AML-193 (cell line): ENCODE data around the gene HSPH1.

Source experiments
- DNase-seq, 2 experiments: peaks; one replicate each; lab custom pipeline; 2025; lab: John Stamatoyannopoulos, UW

HSPH1 gene

DNA sequence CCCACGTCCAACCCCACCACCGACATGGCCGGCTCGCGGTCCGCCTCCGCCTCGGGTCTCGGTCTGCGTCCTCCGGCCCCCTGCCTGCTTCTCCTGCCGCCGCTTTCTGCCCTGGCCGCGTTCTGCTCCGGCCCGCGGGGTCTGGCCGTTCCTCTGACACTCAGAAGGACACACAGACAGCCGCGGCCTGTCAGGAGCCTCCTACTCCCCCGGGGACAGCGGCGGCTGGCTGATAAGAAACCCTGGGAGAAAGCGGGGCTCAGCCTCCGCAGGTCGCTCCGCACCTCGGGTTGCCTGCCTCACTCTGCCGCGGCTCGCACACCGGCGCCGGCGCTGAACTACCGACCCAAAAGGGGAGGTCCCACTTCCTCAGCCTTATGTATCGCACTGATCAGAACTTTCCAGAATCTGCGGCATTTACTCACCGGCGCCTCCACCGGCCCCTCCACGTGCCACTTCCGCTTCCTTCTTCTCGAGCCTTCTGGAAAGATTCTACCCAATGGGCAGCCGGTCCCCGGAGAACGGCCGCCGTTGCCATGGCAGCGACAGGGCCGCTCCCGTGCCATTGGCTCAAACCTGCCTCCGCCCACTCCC is at the start of gene HSPH1:
Gene HSPH1, minus strand, starts transcription at position 348 of the 594 bp plus-strand sequence. Its CDS starts 322 bp downstream, at position 26.
- DNase-seq = peak; percentile 99

DNA sequence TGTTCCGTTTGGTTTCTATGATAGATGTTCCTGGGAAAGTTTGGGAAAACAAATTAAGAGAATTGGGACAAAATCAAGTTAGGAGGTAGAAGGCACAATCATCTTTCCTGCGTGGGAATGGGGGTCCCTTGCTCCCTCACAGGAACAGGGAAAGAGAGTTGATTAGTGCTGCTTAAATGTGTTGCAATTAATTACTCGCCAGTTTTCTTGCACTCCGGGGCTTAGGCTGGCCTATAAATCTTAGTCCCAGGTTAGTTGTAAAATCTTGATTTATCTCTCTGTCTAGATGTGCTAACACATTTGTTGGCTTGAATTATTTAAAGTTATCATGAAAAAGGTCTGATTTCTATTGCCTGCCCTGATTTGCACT is 48.1 kb upstream of the HSPH1 start:
- no peak for DNase-seq

DNA sequence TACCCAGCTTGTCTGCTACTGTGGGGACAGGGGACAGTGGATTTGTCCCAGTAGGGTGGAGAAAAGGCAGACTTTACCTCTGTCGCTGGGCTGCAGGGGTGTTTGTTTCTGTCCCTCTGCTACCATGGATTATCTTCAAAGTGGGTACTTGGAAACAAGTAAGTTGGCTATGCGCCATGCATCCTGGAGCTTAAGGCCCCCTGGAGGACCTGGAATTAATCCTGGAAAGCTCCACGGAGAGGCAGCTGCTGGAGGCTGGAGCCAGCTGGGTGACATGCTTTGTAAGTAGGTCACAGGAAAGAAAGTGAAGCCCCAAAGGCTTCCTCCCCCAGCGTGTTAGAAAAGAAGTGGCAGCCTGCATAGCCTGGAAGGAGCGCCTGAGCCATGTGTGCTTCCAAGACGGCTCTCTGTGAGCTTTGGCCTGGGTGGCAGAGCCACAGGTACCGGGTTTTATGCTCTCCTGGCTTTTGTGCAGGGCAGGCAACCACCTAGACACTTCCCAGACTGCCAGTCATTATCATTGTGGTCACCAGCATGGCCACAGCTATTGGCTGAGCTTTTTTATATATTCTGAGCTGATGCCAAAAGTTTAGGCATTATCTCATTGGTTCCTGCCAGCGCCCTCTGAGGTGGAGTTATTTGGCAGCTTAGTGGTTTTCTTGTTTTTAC is 47.6 kb upstream of the HSPH1 start:
- no peak for DNase-seq

DNA sequence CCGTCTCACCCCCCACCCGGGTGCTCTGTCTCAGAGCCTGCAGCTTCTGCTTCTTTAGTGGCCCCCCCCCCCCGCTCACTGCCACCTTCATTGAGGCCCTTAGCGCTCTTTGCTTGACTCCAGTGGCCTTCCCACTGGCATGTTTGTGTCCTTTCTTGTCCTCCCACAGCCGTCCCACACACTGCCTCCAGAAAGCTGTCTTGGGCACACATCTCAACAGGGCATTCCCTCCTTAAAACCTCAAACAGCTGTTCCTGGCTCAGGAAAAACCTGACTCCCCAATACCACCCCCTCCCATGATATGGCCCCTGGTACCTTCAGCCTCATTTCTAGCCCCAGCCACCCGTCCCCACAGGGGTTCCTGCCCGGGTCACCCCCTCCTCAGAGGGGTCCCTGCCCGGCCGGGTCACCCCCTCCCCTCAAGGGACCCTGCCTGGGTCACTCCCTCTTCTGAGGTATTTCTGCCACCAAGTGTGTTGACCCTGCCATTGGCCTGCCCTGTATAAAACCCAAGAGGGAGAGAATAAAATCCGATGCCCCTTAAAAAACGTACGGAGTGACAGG is 46.9 kb upstream of the HSPH1 start:
- no peak for DNase-seq

DNA sequence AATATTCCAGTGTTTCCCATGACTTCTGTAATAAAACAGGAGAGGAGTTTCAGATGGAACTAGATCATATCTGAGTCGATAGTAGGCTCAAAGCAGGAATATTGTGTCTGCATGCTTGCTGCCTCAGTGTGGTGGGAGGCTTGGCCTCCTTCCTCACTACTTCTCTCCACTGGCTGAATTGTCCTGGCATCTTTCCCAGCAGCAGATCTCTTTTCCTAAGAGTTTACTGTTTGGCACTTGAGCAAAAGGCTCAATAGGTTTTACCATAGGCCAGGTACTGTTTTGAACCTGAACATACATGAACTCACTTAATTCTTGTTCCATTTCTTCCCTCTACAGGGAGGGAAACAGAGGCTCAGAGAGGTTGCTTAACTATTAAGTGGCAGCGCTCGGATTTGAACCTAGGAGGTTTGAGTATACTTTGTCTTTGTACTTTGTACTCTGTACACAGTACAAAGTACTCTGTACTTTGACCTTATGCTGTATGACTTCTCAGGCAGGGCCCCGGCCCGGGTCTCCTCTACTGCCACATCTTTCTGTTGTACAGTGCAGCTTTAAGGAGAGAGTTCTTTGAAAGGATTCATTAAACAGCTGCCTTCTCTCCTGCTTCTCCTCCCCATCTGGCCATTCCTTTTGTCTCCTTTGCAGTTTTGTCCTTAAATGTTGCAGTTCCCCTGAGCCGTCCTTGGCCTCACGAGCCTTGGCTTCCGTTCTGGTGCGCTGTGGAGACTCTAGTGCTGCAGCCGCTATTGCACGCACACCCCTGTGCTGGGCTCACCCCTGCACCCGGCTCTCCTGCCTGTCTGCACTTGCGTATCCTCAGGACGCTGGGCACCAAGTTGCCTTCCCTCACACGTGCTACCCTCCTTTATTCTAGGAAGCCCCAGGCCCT is 46.2 kb upstream of the HSPH1 start:
- no peak for DNase-seq

DNA sequence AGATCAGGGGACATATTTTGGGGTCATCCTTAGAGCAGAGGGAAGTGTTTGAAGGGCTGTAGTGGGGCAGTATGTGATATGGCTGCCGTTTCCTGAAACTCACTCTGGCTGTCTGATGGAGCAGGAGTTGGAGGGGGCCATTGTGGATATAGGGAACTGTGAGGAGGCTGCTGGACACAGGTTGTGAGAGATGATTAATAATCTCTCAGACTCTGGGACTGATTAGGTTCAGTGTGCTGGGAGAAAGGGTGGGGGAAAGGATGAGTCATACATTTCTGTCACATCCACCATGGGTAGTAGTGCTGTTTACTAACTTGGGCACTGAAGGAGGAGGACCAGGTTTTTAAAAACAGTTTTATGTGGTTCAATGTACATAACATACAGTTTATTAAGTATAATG is 42.9 kb upstream of the HSPH1 start:
- DNase-seq = no peak

DNA sequence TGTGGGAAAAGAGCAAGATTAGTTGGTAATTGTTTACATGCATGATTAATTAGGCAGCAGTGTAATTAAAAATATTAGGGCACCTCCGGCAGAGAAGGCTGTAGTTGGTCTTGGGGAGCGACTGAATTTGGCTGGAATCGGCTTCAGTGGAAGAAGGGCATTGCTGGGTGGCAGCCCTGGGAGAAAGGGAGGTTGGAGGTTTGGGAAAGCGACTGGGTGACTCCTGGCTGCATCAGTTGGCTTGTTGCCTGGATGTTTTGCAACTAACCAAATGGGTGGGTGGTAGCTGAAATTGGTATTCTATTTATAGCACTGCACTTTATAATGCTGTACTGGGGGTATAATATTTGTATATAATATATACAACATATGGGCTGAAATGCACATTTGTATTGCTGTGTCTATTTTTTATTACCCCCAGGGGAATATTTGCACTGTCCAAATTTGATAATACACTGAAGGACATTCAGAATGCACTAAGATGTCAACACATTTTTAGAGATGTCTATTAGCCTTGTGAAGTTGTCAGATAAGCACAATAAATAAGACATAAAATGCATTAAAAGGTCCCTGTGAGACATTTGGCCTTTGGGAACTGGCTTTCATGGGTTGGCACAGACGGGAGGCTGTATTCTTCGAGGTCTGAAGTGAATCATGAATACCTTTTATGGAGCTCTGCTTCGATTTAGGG is 39.8 kb upstream of the HSPH1 start:
- no peak for DNase-seq

DNA sequence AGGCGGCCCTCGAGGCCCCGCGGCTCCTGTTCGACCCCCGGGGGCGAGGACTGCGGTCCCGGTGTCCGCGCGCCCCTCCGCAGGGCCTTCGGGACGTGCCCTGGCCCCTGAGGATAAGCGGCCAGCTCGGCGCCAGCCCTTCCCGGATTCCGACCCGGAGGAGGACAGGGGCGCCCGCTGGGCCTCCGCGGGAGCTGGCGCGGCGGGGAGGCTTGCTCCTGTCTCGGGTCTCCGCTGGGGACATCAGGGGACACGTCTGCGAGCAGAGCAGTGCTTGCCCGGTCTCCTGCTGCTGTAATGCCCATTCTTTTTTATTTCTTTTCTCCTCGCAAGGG is 38.9 kb upstream of the HSPH1 start:
- peak; percentile 52 to 67 for DNase-seq

DNA sequence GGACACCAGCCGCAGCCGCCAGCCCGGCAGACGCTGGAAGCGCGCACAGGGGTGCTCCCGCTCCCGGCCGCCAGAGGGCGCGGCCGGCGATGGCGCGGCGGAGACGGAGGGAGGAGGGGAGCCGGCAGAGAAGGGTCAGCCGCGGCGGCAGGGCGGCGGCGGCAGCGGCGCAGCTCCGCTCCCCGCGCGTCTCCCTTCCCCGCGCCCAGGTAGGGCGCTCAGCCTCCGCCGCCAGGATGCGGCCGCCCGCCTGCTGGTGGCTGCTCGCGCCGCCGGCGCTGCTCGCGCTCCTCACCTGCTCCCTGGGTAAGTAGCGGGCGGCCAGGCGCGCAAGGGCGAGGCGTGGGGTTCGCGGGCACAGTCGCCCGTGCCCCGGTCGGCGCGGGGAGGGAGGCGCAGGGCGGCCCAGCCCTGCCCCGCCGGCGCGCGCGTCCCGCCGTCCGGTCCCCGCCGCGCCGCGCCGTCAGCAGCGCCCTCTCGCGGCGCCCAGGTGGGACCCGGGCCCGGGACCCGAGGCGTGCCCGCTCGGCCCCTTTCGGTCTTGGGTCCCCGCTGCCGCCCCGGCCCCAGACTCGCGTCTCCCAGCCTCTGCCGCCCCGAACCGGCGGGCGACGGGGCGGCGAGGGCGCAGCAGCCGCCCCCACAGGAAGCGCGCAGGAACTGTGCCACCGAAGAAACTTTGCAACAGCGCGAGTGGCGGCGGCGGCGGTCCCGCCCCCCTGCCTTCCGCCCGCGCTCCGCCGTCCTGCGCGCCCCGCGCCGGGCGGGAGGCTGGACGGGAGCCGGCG is 38.3 kb upstream of the HSPH1 start, which contains the start of gene B3GLCT:
Gene B3GLCT, plus strand, starts transcription at position 127 of the 788 bp plus-strand sequence. Its CDS starts 110 bp downstream, at position 237.
- DNase-seq = peak; percentile 79 to 84

DNA sequence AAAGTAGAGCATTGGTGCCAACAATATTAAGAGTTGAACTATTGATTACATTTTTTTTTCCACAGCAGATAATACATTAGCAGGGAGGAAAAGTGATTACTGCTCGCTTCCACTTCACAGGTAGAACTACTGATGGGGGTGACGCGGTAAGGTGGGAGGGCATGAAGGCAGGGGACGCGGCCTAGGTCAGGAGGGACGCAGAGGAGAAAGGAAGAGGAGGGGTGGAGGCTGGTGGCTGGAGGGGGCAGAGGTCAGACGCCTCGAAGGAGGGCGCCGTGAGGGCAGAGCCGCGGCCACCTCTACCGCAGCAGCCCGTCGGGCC is 37.8 kb upstream of the HSPH1 start:
- DNase-seq = no peak

DNA sequence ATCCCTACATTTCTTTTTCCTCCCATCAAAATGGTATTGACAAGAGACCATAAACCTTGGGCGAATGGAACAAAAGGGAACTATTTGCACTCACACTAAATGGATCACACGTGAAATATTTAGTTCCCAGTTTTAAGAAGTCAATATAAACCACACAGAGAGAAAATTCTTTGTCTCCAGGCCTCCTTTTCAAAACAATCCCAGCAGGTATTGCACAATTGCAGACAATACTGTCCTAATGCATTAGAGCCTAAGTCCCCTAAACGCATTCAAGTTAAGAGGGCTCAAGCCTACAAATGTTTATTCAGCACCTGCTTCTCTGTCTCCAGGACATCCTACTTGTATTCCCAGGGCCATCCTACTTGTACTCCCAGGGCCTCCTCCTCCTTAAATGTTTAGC is 36.8 kb upstream of the HSPH1 start:
- DNase-seq = peak; percentile 53 to 61

DNA sequence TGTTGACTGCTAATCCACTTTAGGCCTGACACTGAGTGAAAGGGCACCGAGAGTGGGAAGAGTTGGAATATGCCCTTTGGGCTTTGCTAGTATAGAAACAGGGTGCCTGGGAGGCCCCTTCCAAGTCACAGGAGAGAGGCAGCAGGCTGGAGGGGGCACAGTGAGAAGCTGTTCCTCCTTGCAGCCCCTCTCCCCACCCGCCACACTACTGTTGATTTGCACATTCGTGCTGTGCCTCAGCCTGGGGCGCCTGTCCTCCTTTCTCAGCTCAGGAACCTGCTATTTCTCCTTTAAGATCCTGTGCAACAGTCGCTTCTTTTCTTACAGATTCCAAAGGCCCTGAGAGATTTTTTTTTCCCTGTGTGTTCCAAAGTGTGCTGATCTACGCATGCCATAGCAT is 35.3 kb upstream of the HSPH1 start:
- no peak for DNase-seq

DNA sequence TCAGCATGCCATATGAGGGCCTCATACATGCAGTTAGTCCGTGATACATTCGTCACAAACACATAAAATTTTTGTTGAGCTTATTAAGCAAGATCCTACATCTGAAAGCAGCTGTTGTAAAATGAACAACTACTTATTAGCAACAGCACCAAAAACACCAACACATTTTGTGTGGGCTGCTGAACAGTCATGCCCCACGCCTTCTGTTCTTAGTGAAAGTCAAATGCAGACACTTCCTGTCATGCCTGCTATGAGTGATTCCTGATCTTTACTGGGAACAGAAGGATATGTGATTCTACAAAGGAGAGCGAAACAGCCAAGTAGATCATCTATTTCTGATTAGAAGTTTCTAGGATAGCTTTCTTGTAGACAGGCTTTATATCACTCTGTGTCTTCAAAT is 33.9 kb upstream of the HSPH1 start:
- no peak for DNase-seq

DNA sequence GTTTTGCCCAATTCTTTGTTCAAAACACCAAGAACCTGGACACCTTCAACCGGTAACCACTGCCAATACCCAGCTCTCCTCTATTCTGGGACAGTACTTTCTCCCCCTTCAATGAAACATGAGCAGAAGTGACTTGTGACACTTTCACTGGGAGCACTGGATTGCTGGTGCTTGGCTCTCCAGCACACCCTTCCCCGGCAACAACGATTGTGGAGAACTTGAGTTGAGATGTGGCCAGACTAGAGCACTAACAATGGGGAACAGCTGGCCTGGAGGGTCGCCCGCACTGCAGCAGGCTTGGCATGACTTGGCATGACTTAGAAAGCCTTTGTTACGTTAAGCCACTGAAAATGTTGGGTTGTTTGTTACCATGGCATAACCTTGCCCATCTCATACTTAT is 30.6 kb upstream of the HSPH1 start:
- DNase-seq = no peak

DNA sequence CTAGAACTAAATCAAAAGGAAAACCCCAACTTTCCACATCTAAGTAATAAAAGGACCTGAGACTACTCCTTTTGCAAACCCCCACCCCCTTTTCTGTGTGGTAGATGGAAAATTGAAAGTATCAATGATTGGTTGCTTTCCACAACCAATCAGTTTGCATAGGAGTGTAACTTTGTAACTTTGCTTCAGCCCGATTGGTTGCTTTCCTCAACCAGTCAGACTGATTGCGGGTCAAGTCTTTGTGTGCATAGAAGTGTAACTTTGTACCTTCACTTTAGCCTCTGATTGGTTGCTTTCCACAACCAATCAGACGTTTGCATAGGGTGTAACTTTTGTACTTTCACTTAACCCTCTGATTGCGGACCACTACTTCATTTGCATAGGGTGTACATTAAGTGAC is 30.0 kb upstream of the HSPH1 start:
- DNase-seq = no peak

DNA sequence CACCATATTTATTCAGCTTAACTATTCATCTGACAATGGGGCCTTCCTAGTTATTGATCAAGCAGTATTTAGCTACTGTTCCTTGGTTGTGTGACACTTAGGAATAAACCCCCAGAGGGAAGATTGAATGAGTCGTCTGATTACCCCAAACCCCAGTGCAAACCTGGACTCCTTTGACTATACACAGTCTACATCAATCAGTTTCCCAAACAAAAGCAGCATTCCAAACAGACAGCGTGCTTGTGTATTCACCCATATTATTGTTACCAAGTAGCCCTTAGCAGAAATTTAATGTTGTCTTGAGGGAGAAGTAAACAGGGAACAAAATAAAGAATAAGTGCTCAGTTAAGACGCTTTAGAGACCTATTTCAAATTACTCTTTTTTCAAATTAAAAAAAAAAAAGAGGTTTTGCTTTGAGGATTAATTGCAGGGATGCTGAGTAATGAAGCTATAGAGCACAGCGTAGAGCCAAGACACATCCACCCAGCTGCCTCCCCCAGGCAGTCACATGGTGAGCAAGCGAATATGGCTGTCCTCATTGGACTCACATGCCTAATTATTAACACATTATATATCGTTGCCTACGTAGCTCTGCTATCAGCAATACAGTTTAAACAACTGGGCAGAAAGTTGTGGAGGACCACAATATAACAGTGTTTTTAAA is 23.4 kb upstream of the HSPH1 start:
- no peak for DNase-seq

DNA sequence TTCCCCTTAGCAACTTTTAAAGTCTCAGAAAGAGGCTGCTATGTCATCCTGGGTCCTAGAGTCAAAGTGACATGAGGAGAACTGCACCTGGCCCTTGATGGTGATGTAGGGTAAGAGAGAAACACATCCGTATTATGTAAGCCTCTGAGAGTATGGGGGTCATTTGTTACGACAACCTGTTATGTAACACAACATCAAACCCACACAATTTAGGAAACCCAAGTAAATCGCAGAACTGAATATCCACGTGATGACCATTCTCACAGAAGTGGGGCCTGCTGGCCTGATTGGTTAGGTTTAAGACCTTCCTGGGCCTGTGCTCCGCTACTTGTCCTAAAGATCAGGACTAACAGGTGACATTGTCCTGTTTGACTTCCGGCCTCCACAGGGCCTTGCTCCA is 22.7 kb upstream of the HSPH1 start:
- no peak for DNase-seq

DNA sequence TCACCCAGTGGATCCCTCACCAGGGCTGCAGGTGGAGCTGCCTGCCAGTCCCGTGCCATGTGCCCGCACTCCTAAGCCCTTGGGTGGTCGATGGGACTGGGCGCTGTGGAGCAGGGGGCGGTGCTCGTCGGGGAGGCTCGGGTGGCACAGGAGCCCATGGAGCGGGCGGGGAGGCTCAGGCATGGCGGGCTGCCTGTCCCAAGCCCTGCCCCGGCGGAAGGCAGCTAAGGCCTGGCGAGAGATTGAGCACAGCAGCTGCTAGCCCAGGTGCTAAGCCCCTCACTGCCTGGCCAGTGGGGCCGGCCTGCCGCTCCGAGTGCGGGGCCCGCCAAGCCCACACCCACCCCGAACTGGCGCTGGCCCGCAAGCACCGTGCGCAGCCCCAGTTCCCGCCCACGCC is 21.3 kb upstream of the HSPH1 start:
- DNase-seq = no peak

DNA sequence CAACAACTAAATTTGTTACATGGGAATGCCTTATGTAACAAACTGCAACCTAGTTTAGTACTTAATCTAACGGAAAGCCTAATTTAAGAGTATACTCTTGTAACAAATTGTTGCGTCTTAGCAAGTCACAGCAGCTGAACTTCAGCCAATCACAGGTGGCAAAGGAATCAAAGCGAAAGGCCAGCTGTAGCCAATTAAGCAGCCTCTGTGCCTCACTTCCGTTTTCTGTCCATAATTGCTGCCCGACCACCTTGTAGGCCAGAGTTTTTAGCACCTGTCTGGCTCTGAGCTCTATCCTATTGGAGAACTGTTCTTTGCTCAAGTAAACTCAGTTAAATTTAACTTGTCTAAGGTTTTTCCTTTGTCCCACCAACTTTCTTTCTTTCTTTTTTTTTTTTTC is 18.1 kb upstream of the HSPH1 start:
- no peak for DNase-seq

DNA sequence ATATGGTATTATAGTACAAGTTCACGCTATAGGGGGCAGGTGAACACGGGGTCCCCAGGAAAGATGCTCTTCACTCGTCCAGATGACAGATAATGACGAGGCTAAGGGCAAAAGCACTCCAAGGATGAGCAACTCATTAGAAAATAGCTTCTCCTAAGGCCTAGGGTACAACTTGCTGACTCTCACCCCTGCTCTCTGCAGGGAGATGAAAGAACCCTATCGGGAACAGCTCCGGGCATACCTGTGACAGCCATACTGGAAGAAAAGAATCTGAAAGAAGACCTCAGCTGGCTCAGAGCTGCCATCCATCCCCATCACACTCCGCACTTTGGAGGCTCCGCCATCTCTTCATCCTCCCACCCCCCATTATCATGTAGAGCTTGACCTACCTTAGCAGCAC is 17.5 kb upstream of the HSPH1 start:
- DNase-seq = no peak
